K562 (cell line): Measurements from ENCODE around the gene OOSP4A. TPM values are rescaled to one million over a fixed set of nuclear protein-coding genes. Genes with fewer than 3 reads are reported as not detected.

Source experiments
- CXXC5 ChIP-seq: fragments of 250-450 bp; sonication (Bioruptor Pico); IDR thresholded peaks from 2 replicates; pipeline ENCODE4 v1.8.0; 2022; ENCODE audit warnings: inconsistent platforms, mild to moderate bottlenecking, moderate library complexity
- FOS ChIP-seq: IDR thresholded peaks from 3 replicates; pipeline ENCODE4 v1.6.1; 2011; ENCODE audit not compliant: insufficient read length; ENCODE audit errors: extremely low read depth
- FOSL1 ChIP-seq: fragments of 200-800 bp; sonication (Bioruptor generic); conservative IDR thresholded peaks from 2 replicates; pipeline ENCODE4 v1.6.1; 2016; ENCODE audit warnings: missing genetic modification characterization, missing compliant biosample characterization
- HCFC1 ChIP-seq: IDR thresholded peaks from 2 replicates; pipeline ENCODE4 v1.6.1; 2012; ENCODE audit warnings: low read depth, low read length, improper control_type of control experiment
- JUND ChIP-seq, 2 experiments: IDR thresholded peaks; 2 replicates in 1 of 2; 3 replicates in 1 of 2; pipeline ENCODE4 v1.6.1; 2011; ENCODE audit warnings: borderline replicate concordance in 2 of 2, low read depth in 2 of 2, low read length in 2 of 2, improper control_type of control experiment in 1 of 2, missing biosample characterization in 1 of 2, missing genetic modification characterization in 1 of 2, missing genetic modification reagents in 1 of 2
- MAFF ChIP-seq: IDR thresholded peaks from 2 replicates; pipeline ENCODE4 v1.6.1; 2012; ENCODE audit warnings: low read length, improper control_type of control experiment
- MEF2A ChIP-seq: IDR thresholded peaks from 2 replicates; pipeline ENCODE4 v1.6.1; 2011; ENCODE audit warnings: low read depth, mild to moderate bottlenecking, low read length, moderate library complexity; ENCODE audit not compliant: control insufficient read depth
- MTA2 ChIP-seq: fragments of 450-650 bp; IDR thresholded peaks from 2 replicates; pipeline ENCODE4 v1.6.1; 2016; ENCODE audit warnings: low read depth
- NFE2 ChIP-seq: IDR thresholded peaks from 2 replicates; pipeline ENCODE4 v1.6.1; 2014; ENCODE audit warnings: antibody characterized with exemption, low read depth
- PTBP1 ChIP-seq: fragments of 200-400 bp; formaldehyde crosslinking; IDR thresholded peaks from 2 replicates; pipeline ENCODE4 v1.6.1; 2017; ENCODE audit warnings: low read depth, low read length
- RAD51 ChIP-seq: fragments of 450-650 bp; IDR thresholded peaks from 2 replicates; pipeline ENCODE4 v1.7.1; 2016; ENCODE audit warnings: low read depth, mild to moderate bottlenecking, borderline replicate concordance
- RBM17 ChIP-seq: fragments of 200-400 bp; formaldehyde crosslinking; IDR thresholded peaks from 2 replicates; pipeline ENCODE4 v1.6.1; 2017; ENCODE audit warnings: low read depth, mild to moderate bottlenecking, low read length, borderline replicate concordance
- SOX6 ChIP-seq: fragments of 450-650 bp; IDR thresholded peaks from 2 replicates; pipeline ENCODE4 v1.6.1; 2014; ENCODE audit warnings: mild to moderate bottlenecking
- SREBF1 ChIP-seq: fragments of 150-350 bp; IDR thresholded peaks from 2 replicates; pipeline ENCODE4 v1.6.1; 2014; ENCODE audit warnings: antibody characterized with exemption, low read depth, low read length, borderline replicate concordance
- TEAD4 ChIP-seq, 2 experiments: sonication (generic) in 1 of 2; formaldehyde crosslinking in 1 of 2; IDR thresholded peaks; 2 replicates each; pipeline versions ENCODE4 v1.6.1 to v1.8.0; 2012 to 2022; ENCODE audit warnings: borderline replicate concordance in 1 of 2, inconsistent platforms in 1 of 2, low read length in 1 of 2, mild to moderate bottlenecking in 1 of 2, missing genetic modification reagents in 1 of 2
- ZKSCAN8 ChIP-seq: fragments of 200-800 bp; sonication (Bioruptor generic); IDR thresholded peaks from 2 replicates; pipeline ENCODE4 v1.6.1; 2016; ENCODE audit warnings: missing genetic modification characterization, missing compliant biosample characterization
- ZNF324 ChIP-seq: fragments of 250-450 bp; sonication (Bioruptor Pico); IDR thresholded peaks from 2 replicates; pipeline ENCODE4 v1.4.0; 2020; ENCODE audit warnings: mild to moderate bottlenecking
- polyA plus RNA-seq, 8 experiments: library from polyadenylated mRNA; depleted of rRNA in 4 of 8; stranded (reverse) in 5 of 8; unstranded in 3 of 8; fragments of >200 nt; fragmentation: Nextera tagmentation in 2 of 8; fragmentation: Illumina TruSeq in 1 of 8; extraction: Ambion mirVana in 2 of 8; extraction: Trizol in 1 of 8; gene quantifications; 2 replicates each; pipeline versions ENCODE4 v1.2.1 to v1.2.3, GENCODE V29; 2011 to 2014; ENCODE audit warnings: inconsistent platforms in 1 of 8, missing spikeins in 1 of 8
- total RNA-seq, 7 experiments: library from RNA; depleted of rRNA in 6 of 7; stranded (reverse); fragments of >200 nt in 6 of 7; fragmentation: Illumina TruSeq in 2 of 7; extraction: Trizol in 2 of 7; gene quantifications; 2 replicates each; pipeline versions ENCODE4 v1.2.1 to v1.2.3, GENCODE V29; 2011 to 2021; ENCODE audit warnings: low replicate concordance in 1 of 7
- TF ChIP-seq, protein P1 (sequence below): fragments of 250-450 bp; sonication (Bioruptor Pico); IDR thresholded peaks from 2 replicates; pipeline ENCODE4 v1.4.0; 2020
- TF ChIP-seq, protein P2 (sequence below), 3 experiments: fragments of 200-800 bp in 1 of 3; fragments of 250-450 bp in 1 of 3; fragments of 450-650 bp in 1 of 3; sonication (Bioruptor Pico) in 1 of 3; sonication (Bioruptor generic) in 1 of 3; formaldehyde crosslinking in 1 of 3; IDR thresholded peaks; 2 replicates each; pipeline versions ENCODE4 v1.6.1 to v1.8.0; 2016 to 2022; ENCODE audit warnings: mild to moderate bottlenecking in 2 of 3, missing genetic modification characterization in 2 of 3, missing compliant biosample characterization in 1 of 3, moderate library complexity in 1 of 3

Gene OOSP4A
- total and polyA plus RNA-seq, 9 of the 15 experiments (the other 6 are each of a cell fraction or from before 2014, with no cell fraction given) = 0.40 to 2.4 (median 0.74) TPM; not detected in 2

DNA sequence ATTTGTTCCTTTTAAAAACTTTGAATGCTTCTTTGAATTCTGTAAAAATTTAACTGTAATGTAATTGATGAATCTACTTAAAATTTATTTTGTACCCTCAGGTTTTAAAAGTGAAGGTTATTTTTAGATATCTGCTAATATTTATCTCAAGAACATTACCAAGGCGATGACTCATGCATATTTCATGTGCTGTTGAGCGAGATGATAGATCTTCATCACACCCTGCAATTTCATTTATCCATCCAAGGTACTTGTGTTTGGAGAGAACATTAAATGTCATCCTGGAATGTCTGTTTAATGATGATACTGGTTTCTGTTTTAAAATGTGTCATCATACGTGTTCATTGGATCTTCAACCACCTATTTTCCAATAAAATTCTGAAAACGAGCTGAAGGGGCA, 6.7 kb upstream of the OOSP4A start (continued):
- TF ChIP-seq, protein P1, sequence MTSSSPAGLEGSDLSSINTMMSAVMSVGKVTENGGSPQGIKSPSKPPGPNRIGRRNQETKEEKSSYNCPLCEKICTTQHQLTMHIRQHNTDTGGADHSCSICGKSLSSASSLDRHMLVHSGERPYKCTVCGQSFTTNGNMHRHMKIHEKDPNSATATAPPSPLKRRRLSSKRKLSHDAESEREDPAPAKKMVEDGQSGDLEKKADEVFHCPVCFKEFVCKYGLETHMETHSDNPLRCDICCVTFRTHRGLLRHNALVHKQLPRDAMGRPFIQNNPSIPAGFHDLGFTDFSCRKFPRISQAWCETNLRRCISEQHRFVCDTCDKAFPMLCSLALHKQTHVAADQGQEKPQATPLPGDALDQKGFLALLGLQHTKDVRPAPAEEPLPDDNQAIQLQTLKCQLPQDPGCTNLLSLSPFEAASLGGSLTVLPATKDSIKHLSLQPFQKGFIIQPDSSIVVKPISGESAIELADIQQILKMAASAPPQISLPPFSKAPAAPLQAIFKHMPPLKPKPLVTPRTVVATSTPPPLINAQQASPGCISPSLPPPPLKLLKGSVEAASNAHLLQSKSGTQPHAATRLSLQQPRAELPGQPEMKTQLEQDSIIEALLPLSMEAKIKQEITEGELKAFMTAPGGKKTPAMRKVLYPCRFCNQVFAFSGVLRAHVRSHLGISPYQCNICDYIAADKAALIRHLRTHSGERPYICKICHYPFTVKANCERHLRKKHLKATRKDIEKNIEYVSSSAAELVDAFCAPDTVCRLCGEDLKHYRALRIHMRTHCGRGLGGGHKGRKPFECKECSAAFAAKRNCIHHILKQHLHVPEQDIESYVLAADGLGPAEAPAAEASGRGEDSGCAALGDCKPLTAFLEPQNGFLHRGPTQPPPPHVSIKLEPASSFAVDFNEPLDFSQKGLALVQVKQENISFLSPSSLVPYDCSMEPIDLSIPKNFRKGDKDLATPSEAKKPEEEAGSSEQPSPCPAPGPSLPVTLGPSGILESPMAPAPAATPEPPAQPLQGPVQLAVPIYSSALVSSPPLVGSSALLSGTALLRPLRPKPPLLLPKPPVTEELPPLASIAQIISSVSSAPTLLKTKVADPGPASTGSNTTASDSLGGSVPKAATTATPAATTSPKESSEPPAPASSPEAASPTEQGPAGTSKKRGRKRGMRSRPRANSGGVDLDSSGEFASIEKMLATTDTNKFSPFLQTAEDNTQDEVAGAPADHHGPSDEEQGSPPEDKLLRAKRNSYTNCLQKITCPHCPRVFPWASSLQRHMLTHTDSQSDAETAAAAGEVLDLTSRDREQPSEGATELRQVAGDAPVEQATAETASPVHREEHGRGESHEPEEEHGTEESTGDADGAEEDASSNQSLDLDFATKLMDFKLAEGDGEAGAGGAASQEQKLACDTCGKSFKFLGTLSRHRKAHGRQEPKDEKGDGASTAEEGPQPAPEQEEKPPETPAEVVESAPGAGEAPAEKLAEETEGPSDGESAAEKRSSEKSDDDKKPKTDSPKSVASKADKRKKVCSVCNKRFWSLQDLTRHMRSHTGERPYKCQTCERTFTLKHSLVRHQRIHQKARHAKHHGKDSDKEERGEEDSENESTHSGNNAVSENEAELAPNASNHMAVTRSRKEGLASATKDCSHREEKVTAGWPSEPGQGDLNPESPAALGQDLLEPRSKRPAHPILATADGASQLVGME (CRISPR knock-in tag) = no peak
- TF ChIP-seq SREBF1 = no peak
- TF ChIP-seq MAFF = peak; percentile 34; the same call in 1 of the 2 replicates
- peak; percentile 73; the same call in 1 of the 2 replicates for TF ChIP-seq JUND (IDR thresholded peaks at IDR 0.05; ENCODE audit: borderline replicate concordance, low read depth, low read length)
- peak; percentile 78; the same call in 2 of the 3 replicates for TF ChIP-seq JUND (tag; IDR thresholded peaks at IDR 0.05; ENCODE audit: borderline replicate concordance, low read depth, low read length)
- TF ChIP-seq MTA2 = no peak
- peak; percentile 55; the same call in 1 of the 2 replicates for TF ChIP-seq NFE2
- no peak for TF ChIP-seq FOS
- peak; percentile 36; the same call in 1 of the 2 replicates for TF ChIP-seq TEAD4 (IDR thresholded peaks at IDR 0.05; ENCODE audit: low read length)
- no peak for TF ChIP-seq TEAD4 (CRISPR knock-in tag; IDR thresholded peaks at IDR 0.05; ENCODE audit: borderline replicate concordance)
- TF ChIP-seq, protein P2, sequence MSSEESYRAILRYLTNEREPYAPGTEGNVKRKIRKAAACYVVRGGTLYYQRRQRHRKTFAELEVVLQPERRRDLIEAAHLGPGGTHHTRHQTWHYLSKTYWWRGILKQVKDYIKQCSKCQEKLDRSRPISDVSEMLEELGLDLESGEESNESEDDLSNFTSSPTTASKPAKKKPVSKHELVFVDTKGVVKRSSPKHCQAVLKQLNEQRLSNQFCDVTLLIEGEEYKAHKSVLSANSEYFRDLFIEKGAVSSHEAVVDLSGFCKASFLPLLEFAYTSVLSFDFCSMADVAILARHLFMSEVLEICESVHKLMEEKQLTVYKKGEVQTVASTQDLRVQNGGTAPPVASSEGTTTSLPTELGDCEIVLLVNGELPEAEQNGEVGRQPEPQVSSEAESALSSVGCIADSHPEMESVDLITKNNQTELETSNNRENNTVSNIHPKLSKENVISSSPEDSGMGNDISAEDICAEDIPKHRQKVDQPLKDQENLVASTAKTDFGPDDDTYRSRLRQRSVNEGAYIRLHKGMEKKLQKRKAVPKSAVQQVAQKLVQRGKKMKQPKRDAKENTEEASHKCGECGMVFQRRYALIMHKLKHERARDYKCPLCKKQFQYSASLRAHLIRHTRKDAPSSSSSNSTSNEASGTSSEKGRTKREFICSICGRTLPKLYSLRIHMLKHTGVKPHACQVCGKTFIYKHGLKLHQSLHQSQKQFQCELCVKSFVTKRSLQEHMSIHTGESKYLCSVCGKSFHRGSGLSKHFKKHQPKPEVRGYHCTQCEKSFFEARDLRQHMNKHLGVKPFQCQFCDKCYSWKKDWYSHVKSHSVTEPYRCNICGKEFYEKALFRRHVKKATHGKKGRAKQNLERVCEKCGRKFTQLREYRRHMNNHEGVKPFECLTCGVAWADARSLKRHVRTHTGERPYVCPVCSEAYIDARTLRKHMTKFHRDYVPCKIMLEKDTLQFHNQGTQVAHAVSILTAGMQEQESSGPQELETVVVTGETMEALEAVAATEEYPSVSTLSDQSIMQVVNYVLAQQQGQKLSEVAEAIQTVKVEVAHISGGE (CRISPR knock-in tag; IDR thresholded peaks at IDR 0.05) = no peak
- no peak for TF ChIP-seq PTBP1
- TF ChIP-seq HCFC1 = no peak
- TF ChIP-seq CXXC5 = 0 out of 2 replicates have a peak, but pooled peaks have one; percentile 11
- no peak for TF ChIP-seq SOX6
- TF ChIP-seq MEF2A = peak; percentile 59; the same call in 1 of the 2 replicates
- no peak for TF ChIP-seq RBM17
- TF ChIP-seq FOSL1 (tag) = peak; percentile 90
- TF ChIP-seq ZNF324 = no peak
- TF ChIP-seq RAD51 = no peak
- no peak for TF ChIP-seq ZKSCAN8
